GM18861 (cell line): ENCODE results near the gene TMEM115.

Source experiments
- ATAC-seq: cut with Tn5 transposase; IDR thresholded peaks from one replicate; pipeline ENCODE4 v1.9.1; 2021; ENCODE audit not compliant: unreplicated experiment

Gene TMEM115

GRCh38 chr3:50334339-50335075 lies 24.8 kb downstream of the TMEM115 start:
- ATAC-seq = no peak

- no peak for ATAC-seq
These were observed 25.5 kb downstream of the TMEM115 start for GRCh38 chr3:50333744-50334328.

- no peak for ATAC-seq
These were observed 27.9 kb downstream of the TMEM115 start for GRCh38 chr3:50331364-50331907.

GRCh38 chr3:50330330-50330729 lies 29.0 kb downstream of the TMEM115 start:
- no peak for ATAC-seq

- ATAC-seq = peak; percentile 80
These were observed 31.2 kb downstream of the TMEM115 start, which contains the start of gene TUSC2 for GRCh38 chr3:50327943-50328691. Gene TUSC2 (minus strand): TSS chr3:50328223. CDS start chr3:50328099, 124 bp downstream.

- no peak for ATAC-seq
These were observed 32.2 kb downstream of the TMEM115 start for GRCh38 chr3:50327129-50327528.

- ATAC-seq = no peak
These were observed 33.2 kb downstream of the TMEM115 start for GRCh38 chr3:50326182-50326541.

GRCh38 chr3:50325497-50326181 lies 33.7 kb downstream of the TMEM115 start:
- ATAC-seq = no peak

GRCh38 chr3:50325113-50325480 lies 34.2 kb downstream of the TMEM115 start:
- ATAC-seq = no peak

GRCh38 chr3:50324351-50325112 lies 34.8 kb downstream of the TMEM115 start:
- no peak for ATAC-seq

- ATAC-seq = no peak
These were observed 35.6 kb downstream of the TMEM115 start for GRCh38 chr3:50323614-50324199.

- no peak for ATAC-seq
These were observed 36.2 kb downstream of the TMEM115 start for GRCh38 chr3:50323092-50323600.

GRCh38 chr3:50322386-50323091 lies 36.8 kb downstream of the TMEM115 start, which contains the start of gene HYAL2:
Gene HYAL2 (minus strand): TSS chr3:50322745. CDS start chr3:50320489, 2,256 bp downstream.
- no peak for ATAC-seq

- ATAC-seq = no peak
These were observed 37.3 kb downstream of the TMEM115 start for GRCh38 chr3:50322115-50322385.

- peak; percentile 58 for ATAC-seq
These were observed 37.8 kb downstream of the TMEM115 start for GRCh38 chr3:50321336-50322114.

GRCh38 chr3:50320853-50321335 lies 38.4 kb downstream of the TMEM115 start:
- ATAC-seq = peak; percentile 39

GRCh38 chr3:50319894-50320625 lies 39.3 kb downstream of the TMEM115 start:
- ATAC-seq = no peak
